RKO (cell line): ENCODE measurements around the gene ROPN1B.
A peak's percentile ranks its signal among the peaks of the same experiment; 100 is the strongest.

Source experiments
- DNase-seq: peaks from one replicate; pipeline ENCODE4 v3.0.0-alpha.2; 2016; ENCODE audit warnings: low spot score

ROPN1B gene

GRCh38 chr3:126004692-126005091, 35.7 kb downstream of the ROPN1B start:
- DNase-seq, result no peak

GRCh38 chr3:126005951-126006350, 37.0 kb downstream of the ROPN1B start:
- DNase-seq, result peak; percentile 45

GRCh38 chr3:126008219-126008618, 39.2 kb downstream of the ROPN1B start:
- no peak for DNase-seq

- no peak for DNase-seq
These were observed 40.2 kb downstream of the ROPN1B start for GRCh38 chr3:126009181-126009580.

- DNase-seq, result no peak
These were observed 44.8 kb downstream of the ROPN1B start for GRCh38 chr3:126013751-126014156.

- DNase-seq, result no peak
These were observed 45.3 kb downstream of the ROPN1B start for GRCh38 chr3:126014252-126014651.

GRCh38 chr3:126015075-126015474, 46.1 kb downstream of the ROPN1B start:
- no peak for DNase-seq

- no peak for DNase-seq
These were observed 47.6 kb downstream of the ROPN1B start for GRCh38 chr3:126016616-126017015.

- no peak for DNase-seq
These were observed 48.4 kb downstream of the ROPN1B start for GRCh38 chr3:126017362-126017761.

- no peak for DNase-seq
These were observed 49.6 kb downstream of the ROPN1B start for GRCh38 chr3:126018545-126018944.

GRCh38 chr3:126018995-126019394, 50.0 kb downstream of the ROPN1B start:
- no peak for DNase-seq

GRCh38 chr3:126019683-126020082, 50.7 kb downstream of the ROPN1B start:
- no peak for DNase-seq

- no peak for DNase-seq
These were observed 52.2 kb downstream of the ROPN1B start for GRCh38 chr3:126021224-126021623.

GRCh38 chr3:126021702-126022101, 52.7 kb downstream of the ROPN1B start:
- no peak for DNase-seq

GRCh38 chr3:126022741-126023359, 53.9 kb downstream of the ROPN1B start:
- no peak for DNase-seq

GRCh38 chr3:126023390-126023789, 54.4 kb downstream of the ROPN1B start:
- no peak for DNase-seq

GRCh38 chr3:126024049-126024854, 55.3 kb downstream of the ROPN1B start:
- no peak for DNase-seq

GRCh38 chr3:126025116-126025729, 56.2 kb downstream of the ROPN1B start:
- DNase-seq, result no peak

- DNase-seq, result no peak
These were observed 56.9 kb downstream of the ROPN1B start for GRCh38 chr3:126025862-126026261.

GRCh38 chr3:126026277-126026751, 57.3 kb downstream of the ROPN1B start:
- no peak for DNase-seq

GRCh38 chr3:126026761-126027160, 57.8 kb downstream of the ROPN1B start:
- no peak for DNase-seq

GRCh38 chr3:126028096-126028495, 59.1 kb downstream of the ROPN1B start:
- DNase-seq, result no peak

- DNase-seq, result no peak
These were observed 60.3 kb downstream of the ROPN1B start for GRCh38 chr3:126029241-126029640.
